NCI-H748 (cell line): ENCODE data around the gene ZBTB2.
"Not testable (repeated sequence)": the region's sequence is repeated elsewhere in the genome, so short reads cannot be mapped to it uniquely, and the experiment has no call there.

Source experiments
- DNase-seq: peaks from one replicate; lab custom pipeline; 2025; ENCODE audit not compliant: unreplicated experiment; lab: John Stamatoyannopoulos, UW

Gene ZBTB2

DNA sequence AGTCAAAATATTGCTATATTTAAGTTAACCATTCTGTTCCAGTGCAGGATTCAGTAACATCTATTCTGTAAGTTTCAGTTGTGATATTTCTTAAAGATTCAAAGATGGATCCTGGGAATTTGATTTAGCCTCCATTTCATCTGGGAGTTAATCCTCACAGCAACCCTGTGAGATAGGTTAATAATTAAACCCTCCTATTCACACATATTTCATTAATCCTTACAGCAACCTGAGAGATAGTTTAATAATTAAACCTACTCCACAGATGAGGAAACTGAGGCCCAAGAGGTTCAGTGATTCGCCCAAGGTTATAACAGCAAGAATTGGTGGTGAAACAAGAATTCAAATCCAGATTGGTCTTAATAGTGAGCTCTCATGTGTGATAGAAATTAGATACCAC is 10.9 kb upstream of the ZBTB2 start:
- no peak for DNase-seq

DNA sequence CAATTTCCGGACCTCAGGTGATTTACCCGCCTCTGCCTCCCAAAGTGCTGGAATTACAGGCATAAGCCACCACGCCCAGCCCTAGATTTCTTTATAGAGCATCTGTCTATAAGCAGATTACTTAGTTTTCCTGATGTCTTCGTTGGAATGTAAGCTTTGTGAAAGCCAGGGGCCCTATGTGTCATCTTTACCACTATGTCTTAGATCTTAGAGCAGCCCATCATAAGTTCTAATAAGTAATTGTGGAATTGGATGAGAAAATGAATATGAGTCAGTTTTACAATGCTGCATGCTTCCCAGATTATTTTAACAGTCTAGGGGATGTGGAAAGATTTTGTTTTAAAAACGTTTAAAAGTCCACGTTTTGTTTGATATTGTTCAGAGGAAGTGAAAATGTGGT is 9.1 kb upstream of the ZBTB2 start:
- no peak for DNase-seq

DNA sequence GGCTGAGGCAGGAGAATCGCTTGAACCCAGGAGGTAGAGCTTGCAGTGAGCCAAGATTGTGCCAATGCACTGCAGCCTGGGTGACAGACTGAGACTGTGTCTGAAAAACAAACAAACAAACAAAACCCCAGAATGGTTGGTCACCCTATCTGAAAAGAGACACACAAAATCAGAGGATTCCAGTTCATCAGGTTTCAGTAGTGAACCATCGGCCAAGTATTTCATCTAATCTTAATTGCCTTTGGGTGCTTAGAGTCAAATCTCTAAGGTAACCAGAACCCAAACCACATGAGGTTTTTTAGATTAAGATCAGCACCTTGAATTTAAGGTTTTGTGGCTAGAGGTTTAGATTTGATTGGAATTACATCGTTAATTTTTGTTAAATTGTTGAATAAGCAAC is 8.3 kb upstream of the ZBTB2 start:
- no peak for DNase-seq

- DNase-seq = no peak
Observed at GRCh38 chr6:151393410-151393809, 2.1 kb upstream of the ZBTB2 start.

- no peak for DNase-seq
Observed at GRCh38 chr6:151392427-151392826, 1.1 kb upstream of the ZBTB2 start.

DNA sequence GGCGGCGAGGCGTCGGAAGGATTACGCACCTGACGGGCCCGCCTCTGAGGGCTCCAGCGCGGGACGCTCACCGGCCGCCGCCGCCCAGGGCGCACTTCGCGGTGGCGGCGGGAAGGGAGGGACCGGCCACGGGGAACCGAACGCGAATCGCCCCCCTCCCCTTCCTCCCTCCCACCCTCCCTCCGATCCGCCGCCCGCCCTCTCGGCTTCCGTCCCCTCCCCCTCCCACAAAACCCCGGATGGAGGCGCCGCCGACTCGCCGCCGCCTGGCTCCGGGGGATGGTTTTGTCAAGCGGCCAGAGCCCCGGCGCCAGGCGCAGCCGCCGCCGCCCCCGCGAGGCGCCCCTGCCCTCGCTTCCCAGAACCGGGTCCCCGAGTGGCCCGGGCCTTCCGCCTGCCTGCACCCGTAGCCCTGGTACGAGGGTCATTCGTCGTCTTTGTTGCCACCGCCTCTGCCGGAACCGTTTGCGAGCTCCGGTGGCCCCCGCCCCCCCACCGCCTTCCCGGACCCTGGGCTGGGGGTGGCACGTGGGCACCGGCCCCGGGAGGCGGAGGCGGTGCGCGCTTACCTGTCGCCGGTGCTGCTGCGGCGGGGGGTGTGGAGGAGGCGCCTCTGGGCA is 398 bp downstream of the ZBTB2 start:
- peak; percentile 81 for DNase-seq

DNA sequence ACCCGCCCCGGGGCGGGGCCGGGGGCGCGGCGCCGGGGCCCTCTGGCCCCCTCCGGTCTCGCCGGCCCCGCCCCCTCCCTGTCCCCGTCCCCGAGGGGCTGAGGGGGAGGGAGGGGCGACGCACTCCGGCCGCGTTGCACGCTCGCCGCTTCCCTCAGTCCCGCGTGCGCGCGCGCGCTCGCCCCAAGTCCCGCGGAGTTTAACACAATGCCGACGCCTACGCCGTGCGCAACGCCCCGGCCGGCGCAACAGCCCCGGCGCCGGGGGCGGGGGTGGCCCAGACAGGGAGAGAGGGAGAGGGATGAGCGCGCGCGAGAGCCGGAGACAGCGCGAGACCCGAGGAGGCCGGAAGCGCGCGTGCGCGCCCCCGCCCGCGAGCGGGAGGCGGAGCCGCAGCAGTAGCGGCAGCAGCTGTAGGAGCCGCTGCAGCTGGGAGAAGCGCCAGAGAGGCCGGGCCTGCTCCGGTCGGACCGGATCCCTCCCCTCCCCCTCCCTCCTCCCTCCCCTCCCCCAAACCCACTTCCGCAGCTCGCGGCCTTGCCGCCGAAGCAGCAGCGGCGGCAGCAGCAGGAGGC is 996 bp downstream of the ZBTB2 start:
- DNase-seq = peak; percentile 99

DNA sequence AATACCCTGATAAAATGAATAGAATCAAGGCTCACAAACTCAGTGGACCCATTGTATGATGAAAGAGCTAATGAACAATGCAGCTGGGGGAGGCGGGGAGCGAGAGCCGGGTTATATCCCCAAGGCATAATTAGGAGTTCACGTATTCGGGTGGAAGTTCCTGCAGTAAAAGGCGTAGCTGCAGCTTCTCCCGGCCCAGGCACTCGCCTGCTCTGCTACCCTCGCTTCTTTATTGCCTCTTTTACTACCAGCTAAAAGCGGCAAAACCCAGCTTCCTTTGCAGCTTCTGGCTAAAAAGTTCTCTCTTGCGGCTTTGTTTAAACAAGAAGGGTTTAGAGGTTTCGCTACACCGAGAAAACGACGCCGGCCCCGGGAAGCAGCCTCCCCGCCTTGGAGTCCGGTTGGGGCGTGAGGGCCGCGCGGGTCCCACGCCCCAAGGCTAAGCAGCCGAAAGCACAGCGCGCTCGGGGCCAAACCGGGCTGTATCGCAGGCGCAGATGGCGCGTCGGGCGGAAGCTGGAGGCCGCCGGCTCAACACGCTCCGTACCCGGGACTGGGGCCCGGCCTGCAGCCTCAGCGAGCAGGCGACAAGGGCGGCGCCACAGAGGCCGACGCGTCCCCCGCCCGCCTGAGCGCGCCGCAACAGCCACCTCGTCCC is 1.6 kb downstream of the ZBTB2 start:
- DNase-seq = peak; percentile 78

DNA sequence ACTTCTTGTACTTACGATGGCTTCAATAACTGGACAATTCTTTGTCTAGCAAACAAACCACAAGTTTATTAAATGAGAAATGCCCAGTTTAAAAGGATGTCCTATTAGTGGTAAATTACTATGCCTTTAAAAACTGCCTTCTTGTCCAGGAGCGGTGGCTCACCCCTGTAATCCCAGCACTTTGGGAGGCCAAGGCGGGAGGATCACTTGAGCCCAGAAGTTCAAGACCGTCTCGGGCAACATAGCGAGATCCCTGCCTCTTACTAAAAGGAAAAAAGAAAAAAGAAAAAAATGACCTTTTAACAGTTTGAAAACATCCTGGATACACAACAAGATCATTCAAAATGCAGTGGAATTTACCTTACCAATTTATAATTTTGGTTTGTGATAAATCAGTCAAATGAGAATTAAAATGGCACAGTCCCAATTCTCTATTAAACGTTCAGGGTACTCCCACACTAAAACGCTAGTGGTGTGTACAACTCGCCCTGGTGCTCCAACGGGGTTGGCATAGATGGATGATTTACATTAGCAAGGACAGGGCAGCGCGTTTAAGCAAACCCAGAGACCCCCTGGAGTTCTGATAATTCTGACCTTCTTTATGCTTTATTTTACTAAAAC is 2.3 kb downstream of the ZBTB2 start:
- peak; percentile 78 for DNase-seq

- no peak for DNase-seq
Observed at GRCh38 chr6:151388236-151388635, 3.1 kb downstream of the ZBTB2 start.

- DNase-seq = no peak
Observed at GRCh38 chr6:151387175-151387970, 4.0 kb downstream of the ZBTB2 start.

DNA sequence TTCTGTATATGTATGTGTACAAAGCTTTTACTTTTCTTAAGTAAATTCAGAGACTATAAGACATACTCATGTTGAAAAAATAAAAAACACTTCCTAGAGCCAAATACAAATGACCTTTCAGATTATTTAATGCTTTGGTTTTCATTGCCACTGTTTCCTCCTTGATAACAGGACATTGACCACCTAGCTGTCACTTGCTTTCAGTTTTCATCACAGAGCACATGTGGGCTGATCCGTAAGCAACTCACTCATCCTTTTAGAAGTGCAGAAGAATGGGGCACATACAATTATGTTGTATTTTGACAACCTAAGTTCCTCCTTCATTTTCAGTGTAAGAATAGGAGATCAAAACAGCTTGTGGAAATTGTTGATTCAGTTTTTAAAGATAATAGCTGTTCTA is 6.2 kb downstream of the ZBTB2 start:
- DNase-seq = no peak

GRCh38 chr6:151384151-151384550 is 7.2 kb downstream of the ZBTB2 start:
- no peak for DNase-seq

DNA sequence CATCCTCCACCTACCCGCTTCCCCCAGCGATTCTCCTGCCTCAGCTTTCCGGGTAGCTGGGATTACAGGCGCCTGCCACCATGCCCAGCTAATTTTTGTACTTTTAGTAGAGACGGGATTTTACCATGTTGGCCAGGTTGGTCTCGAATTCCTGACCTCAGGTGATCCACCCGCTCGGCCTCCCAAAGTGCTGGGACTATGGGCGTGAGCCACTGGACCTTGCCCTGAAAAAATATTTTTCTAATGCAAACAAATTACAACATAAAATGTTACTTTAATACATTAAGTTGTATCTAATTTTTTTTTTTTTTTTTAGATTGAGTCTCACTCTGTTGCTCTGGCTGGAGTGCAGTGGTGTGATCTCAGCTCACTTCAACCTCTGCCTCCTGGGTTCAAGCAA is 8.7 kb downstream of the ZBTB2 start:
- DNase-seq = not testable (repeated sequence)

DNA sequence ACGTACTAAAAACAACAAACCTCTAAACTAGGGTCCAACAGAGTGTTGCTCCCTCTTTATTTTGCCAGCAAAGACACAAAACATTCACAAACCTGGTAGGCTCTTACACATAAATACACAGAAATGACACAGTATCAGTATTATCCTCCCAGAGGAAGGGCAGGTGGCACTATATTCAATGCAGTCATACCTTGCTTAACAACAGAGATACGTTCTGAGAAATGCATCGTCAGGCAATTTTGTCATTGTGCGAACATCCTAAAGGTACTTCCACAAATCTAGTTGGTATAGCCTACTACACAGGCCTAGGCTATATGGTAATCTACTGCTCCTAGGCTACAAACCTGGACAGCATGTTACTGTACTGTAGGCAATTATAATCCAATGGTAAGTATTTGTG is 9.6 kb downstream of the ZBTB2 start:
- no peak for DNase-seq

GRCh38 chr6:151380848-151381205 is 10.5 kb downstream of the ZBTB2 start:
- DNase-seq = no peak

DNA sequence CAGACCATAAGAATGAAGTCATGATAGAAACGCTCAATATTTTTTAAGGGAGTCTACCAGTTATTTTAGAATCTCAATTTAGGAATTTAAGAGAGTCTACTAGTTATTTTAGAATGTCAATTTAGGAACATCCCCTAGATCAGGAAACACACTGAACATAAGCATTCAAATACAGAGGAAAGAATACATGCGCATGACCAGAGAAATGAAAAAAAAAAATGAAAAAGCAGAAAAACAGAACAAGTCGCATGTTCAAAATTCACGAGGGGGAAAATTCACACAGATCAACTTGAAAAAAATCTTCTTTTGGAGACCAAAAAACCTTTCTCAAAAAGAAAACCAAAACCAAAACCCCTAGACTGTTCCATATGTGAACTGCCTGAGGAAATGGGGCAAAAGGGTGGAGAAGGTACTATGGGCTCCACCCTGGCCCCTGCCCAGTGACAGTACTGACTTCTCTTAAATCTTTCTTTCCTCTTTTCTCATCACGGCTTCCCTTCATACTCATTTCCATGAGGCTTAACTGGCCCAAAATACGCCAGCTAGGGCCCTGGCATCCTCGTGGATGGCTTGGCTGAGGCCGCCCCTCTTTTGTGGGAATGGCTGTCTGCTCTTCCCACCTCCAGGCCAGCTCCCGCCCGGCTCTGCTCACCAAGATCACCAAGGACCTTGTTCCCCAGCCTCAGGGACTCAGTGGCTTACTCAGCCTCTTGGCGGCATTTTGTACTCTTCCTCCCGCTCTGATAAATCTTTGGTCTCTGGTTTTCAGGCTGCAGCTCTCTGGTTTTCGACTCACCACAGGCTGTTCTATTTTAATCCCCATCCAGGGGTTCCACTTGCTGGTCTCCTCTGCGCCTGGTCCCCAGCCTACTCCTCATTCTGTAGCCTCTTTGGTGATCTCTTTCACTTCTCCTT is 11.2 kb downstream of the ZBTB2 start:
- DNase-seq = no peak

GRCh38 chr6:151377095-151377494 is 14.3 kb downstream of the ZBTB2 start:
- no peak for DNase-seq

GRCh38 chr6:151376440-151376839 is 14.9 kb downstream of the ZBTB2 start:
- DNase-seq = no peak

GRCh38 chr6:151375833-151376232 is 15.5 kb downstream of the ZBTB2 start:
- no peak for DNase-seq
